LNCAP (cell line): ENCODE data around the gene CUBN.

Source experiments
- CTCF ChIP-seq: fragments of 450-650 bp; IDR thresholded peaks from 2 replicates; pipeline ENCODE4 v1.5.1; 2017; ENCODE audit warnings: mild to moderate bottlenecking

CUBN gene

GRCh38 chr10:16952080-16952479, 177.5 kb downstream of the CUBN start:
- no peak for TF ChIP-seq CTCF

- TF ChIP-seq CTCF, result no peak
These were observed 178.7 kb downstream of the CUBN start for GRCh38 chr10:16950656-16951601.

GRCh38 chr10:16949816-16950215, 179.8 kb downstream of the CUBN start:
- no peak for TF ChIP-seq CTCF

GRCh38 chr10:16948361-16948760, 181.2 kb downstream of the CUBN start:
- TF ChIP-seq CTCF, result no peak

GRCh38 chr10:16947069-16947468, 182.5 kb downstream of the CUBN start:
- TF ChIP-seq CTCF, result no peak

GRCh38 chr10:16945593-16945992, 184.0 kb downstream of the CUBN start:
- TF ChIP-seq CTCF, result no peak

- no peak for TF ChIP-seq CTCF
These were observed 184.6 kb downstream of the CUBN start for GRCh38 chr10:16944986-16945385.
